Liver (tissue), 9 donors: ENCODE measurements around the gene C22orf31. TPM values are rescaled to one million over a fixed set of nuclear protein-coding genes. Genes with fewer than 3 reads are reported as not detected.

ENCODE experiments used
- DNase-seq: peaks from one replicate; pipeline ENCODE4 v3.0.0-alpha.2; 2017; ENCODE audit warnings: low spot score
- H3K27ac ChIP-seq, 2 donors: one replicate each; pipeline ENCODE4 v1.7.0; 2013; ENCODE audit warnings: inconsistent platforms in 2 of 2, low read length in 2 of 2, control low read depth in 1 of 2, low read depth in 1 of 2, mild to moderate bottlenecking in 1 of 2
- H3K27me3 ChIP-seq, 4 donors: one replicate each; pipeline versions ENCODE4 v1.6.1 to v1.7.0; 2013; ENCODE audit warnings: low read length in 3 of 4, inconsistent platforms in 1 of 4, mild to moderate bottlenecking in 1 of 4, moderate library complexity in 1 of 4; ENCODE audit not compliant: control insufficient read depth in 4 of 4, insufficient read depth in 4 of 4
- H3K36me3 ChIP-seq, 4 donors: one replicate each; pipeline versions ENCODE4 v1.6.1 to v1.7.0; 2013; ENCODE audit warnings: low read length in 3 of 4, mild to moderate bottlenecking in 3 of 4, low read depth in 1 of 4, moderate library complexity in 1 of 4; ENCODE audit not compliant: control insufficient read depth in 4 of 4, insufficient read depth in 3 of 4
- H3K4me1 ChIP-seq, 4 donors: one replicate each; pipeline versions ENCODE4 v1.6.1 to v1.7.0; 2013; ENCODE audit warnings: low read length in 3 of 4, mild to moderate bottlenecking in 3 of 4, moderate library complexity in 1 of 4; ENCODE audit not compliant: control insufficient read depth in 4 of 4, insufficient read depth in 4 of 4
- H3K4me3 ChIP-seq, 3 donors: one replicate each; pipeline versions ENCODE4 v1.6.1 to v1.7.0; 2013; ENCODE audit warnings: low read length in 3 of 3, control low read depth in 1 of 3, low read depth in 1 of 3, mild to moderate bottlenecking in 1 of 3
- H3K9ac ChIP-seq, 2 donors: one replicate each; pipeline ENCODE4 v1.7.0; 2013; ENCODE audit warnings: low read length in 2 of 2, mild to moderate bottlenecking in 2 of 2, moderate library complexity in 2 of 2, control low read depth in 1 of 2, low read depth in 1 of 2
- H3K9me3 ChIP-seq, 4 donors: one replicate each; pipeline versions ENCODE4 v1.6.1 to v1.7.0; 2013; ENCODE audit warnings: low read length in 3 of 4; ENCODE audit not compliant: control insufficient read depth in 4 of 4
- EGR1 ChIP-seq, 2 donors: IDR thresholded peaks; 2 replicates each; pipeline ENCODE4 v1.6.1; 2016 to 2018; ENCODE audit warnings: antibody characterized with exemption in 2 of 2, low read depth in 2 of 2
- FOXA1 ChIP-seq: IDR thresholded peaks from 2 replicates; pipeline ENCODE4 v1.6.1; 2016; ENCODE audit warnings: antibody characterized with exemption
- FOXA2 ChIP-seq: IDR thresholded peaks from 2 replicates; pipeline ENCODE4 v1.6.1; 2016; ENCODE audit warnings: antibody characterized with exemption
- GABPA ChIP-seq, 2 donors: IDR thresholded peaks in 1 of 2; conservative IDR thresholded peaks in 1 of 2; 2 replicates each; pipeline ENCODE4 v1.6.1; 2016; ENCODE audit warnings: antibody characterized with exemption in 2 of 2, mild to moderate bottlenecking in 1 of 2, moderate library complexity in 1 of 2
- HNF4A ChIP-seq, 2 donors: conservative IDR thresholded peaks; 2 replicates each; pipeline ENCODE4 v1.6.1; 2016; ENCODE audit warnings: antibody characterized with exemption in 2 of 2, mild to moderate bottlenecking in 2 of 2
- HNF4G ChIP-seq: IDR thresholded peaks from 2 replicates; pipeline ENCODE4 v1.6.1; 2016; ENCODE audit warnings: antibody characterized with exemption
- JUND ChIP-seq, 2 donors: IDR thresholded peaks; 2 replicates each; pipeline ENCODE4 v1.6.1; 2016; ENCODE audit warnings: antibody characterized with exemption in 2 of 2
- NR2F2 ChIP-seq: IDR thresholded peaks from 2 replicates; pipeline ENCODE4 v1.6.1; 2016; ENCODE audit warnings: antibody characterized with exemption
- RAD21 ChIP-seq, 2 donors: IDR thresholded peaks; 2 replicates each; pipeline ENCODE4 v1.6.1; 2016; ENCODE audit warnings: antibody characterized with exemption in 2 of 2, mild to moderate bottlenecking in 2 of 2
- RXRA ChIP-seq, 2 donors: IDR thresholded peaks; 2 replicates each; pipeline ENCODE4 v1.6.1; 2017 to 2018; ENCODE audit warnings: antibody characterized with exemption in 2 of 2, mild to moderate bottlenecking in 1 of 2
- SP1 ChIP-seq: IDR thresholded peaks from 2 replicates; pipeline ENCODE4 v1.6.1; 2018; ENCODE audit warnings: antibody characterized with exemption, mild to moderate bottlenecking
- TAF1 ChIP-seq: conservative IDR thresholded peaks from 2 replicates; pipeline ENCODE4 v1.6.1; 2016; ENCODE audit warnings: antibody characterized with exemption, mild to moderate bottlenecking
- YY1 ChIP-seq: IDR thresholded peaks from 2 replicates; pipeline ENCODE4 v1.6.1; 2016; ENCODE audit warnings: antibody characterized with exemption, mild to moderate bottlenecking
- WGBS: extraction: QIAGEN DNeasy Blood & Tissue Kit; methylation state at CpG from one replicate; pipeline ENCODE4 v1.1.7; 2013; 5-methylcytosine and 5-hydroxymethylcytosine counted together
- polyA plus RNA-seq, 2 donors: library from polyadenylated mRNA; stranded (reverse) in 1 of 2; unstranded in 1 of 2; fragments of 200-250 nt in 1 of 2; fragments of >200 nt in 1 of 2; fragmentation: Nextera tagmentation in 1 of 2; extraction: Ambion mirVana in 1 of 2; gene quantifications; one replicate each; pipeline versions ENCODE4 v1.2.1 to v1.2.3, GENCODE V29; 2013 to 2015
- total RNA-seq, 2 donors: library from RNA; depleted of rRNA; stranded (reverse); fragments of >200 nt; gene quantifications; one replicate each; pipeline ENCODE4 v1.2.3, GENCODE V29; 2014
- TF ChIP-seq, protein P1 (sequence below): IDR thresholded peaks from 2 replicates; pipeline ENCODE4 v1.6.1; 2016; ENCODE audit warnings: antibody characterized with exemption
- TF ChIP-seq, protein P2 (sequence below): fragments of 150-350 bp; IDR thresholded peaks from 2 replicates; pipeline ENCODE4 v1.5.1; 2017; ENCODE audit warnings: improper control_type of control experiment, low read depth, low read length; ENCODE audit not compliant: missing input control
- TF ChIP-seq, protein P3 (sequence below): IDR thresholded peaks from 2 replicates; pipeline ENCODE4 v1.6.1; 2016; ENCODE audit warnings: antibody characterized with exemption
- TF ChIP-seq, protein P4 (sequence below): IDR thresholded peaks from 2 replicates; pipeline ENCODE4 v1.6.1; 2016; ENCODE audit warnings: antibody characterized with exemption
- TF ChIP-seq, protein P5 (sequence below): IDR thresholded peaks from 2 replicates; pipeline ENCODE4 v1.6.1; 2016; ENCODE audit warnings: antibody characterized with exemption, mild to moderate bottlenecking
- donor health status: healthy.
- donor health status: healthy.
- donor health status: healthy.
- donor health status: healthy.
- donor health status: healthy.

C22orf31 gene
- total and polyA plus RNA-seq, 4 donors = 0.14 TPM; not detected in 3

DNA sequence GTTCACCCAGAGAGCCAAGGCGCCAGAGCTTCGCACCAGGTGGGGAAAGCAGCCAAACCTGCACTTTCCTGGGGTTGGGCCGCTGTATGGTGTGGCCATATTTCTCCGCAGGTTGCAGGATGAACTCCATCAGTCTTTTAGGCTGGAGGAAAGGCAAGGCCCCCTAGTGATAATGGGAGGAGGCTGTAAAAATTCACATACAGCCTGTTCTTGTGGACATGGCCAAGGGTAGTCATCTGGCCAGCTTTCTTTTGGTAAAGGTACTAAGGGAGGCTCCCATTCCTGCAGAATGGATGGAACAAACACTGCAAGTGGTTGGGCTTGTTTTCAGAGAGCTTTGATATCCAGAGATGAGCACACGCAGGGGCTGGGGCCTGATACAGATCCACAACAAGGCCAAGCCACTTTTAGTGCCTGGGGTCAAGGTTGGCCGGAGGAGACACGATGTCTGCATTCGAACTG lies 29.6 kb downstream of the C22orf31 start:
- Histone ChIP-seq H3K27me3 (no peaks in the 10 kb centered on the region), H3K4me3 (peak overlapping the region in 2 of 3 donors; percentile 13 to 21), H3K27ac (peak overlapping the region; percentile 92 to 97), H3K9ac (peak overlapping the region; percentile 70 to 83), H3K36me3 (no peaks in the 10 kb centered on the region), H3K9me3 (no peaks in the 10 kb centered on the region), H3K4me1 (peaks cover 15 to 50% (median 30%) of the 10 kb centered on the region in 4 donors)
- 47% methylated on average over 8 of the region's 8 CpGs for WGBS
- TF ChIP-seq, protein P1, sequence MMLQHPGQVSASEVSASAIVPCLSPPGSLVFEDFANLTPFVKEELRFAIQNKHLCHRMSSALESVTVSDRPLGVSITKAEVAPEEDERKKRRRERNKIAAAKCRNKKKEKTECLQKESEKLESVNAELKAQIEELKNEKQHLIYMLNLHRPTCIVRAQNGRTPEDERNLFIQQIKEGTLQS = no peak
- TF ChIP-seq NR2F2 (no peak), HNF4A (conservative IDR thresholded peaks at IDR 0.05) (no peak), YY1 (no peak), TAF1 (no peak), FOXA1 (no peak), RXRA (IDR thresholded peaks at IDR 0.05) (no peak), JUND (IDR thresholded peaks at IDR 0.05) (no peak), SP1 (no peak), HNF4G (no peak), FOXA2 (no peak), RAD21 (IDR thresholded peaks at IDR 0.05) (no peak), GABPA (IDR thresholded peaks at IDR 0.05 in 1 of 2, conservative IDR thresholded peaks at IDR 0.05 in 1 of 2) (no peak), EGR1 (IDR thresholded peaks at IDR 0.05; ENCODE audit: low read depth in 2 of 2) (no peak)
- TF ChIP-seq, protein P2, sequence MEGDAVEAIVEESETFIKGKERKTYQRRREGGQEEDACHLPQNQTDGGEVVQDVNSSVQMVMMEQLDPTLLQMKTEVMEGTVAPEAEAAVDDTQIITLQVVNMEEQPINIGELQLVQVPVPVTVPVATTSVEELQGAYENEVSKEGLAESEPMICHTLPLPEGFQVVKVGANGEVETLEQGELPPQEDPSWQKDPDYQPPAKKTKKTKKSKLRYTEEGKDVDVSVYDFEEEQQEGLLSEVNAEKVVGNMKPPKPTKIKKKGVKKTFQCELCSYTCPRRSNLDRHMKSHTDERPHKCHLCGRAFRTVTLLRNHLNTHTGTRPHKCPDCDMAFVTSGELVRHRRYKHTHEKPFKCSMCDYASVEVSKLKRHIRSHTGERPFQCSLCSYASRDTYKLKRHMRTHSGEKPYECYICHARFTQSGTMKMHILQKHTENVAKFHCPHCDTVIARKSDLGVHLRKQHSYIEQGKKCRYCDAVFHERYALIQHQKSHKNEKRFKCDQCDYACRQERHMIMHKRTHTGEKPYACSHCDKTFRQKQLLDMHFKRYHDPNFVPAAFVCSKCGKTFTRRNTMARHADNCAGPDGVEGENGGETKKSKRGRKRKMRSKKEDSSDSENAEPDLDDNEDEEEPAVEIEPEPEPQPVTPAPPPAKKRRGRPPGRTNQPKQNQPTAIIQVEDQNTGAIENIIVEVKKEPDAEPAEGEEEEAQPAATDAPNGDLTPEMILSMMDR = no peak
- TF ChIP-seq, protein P3, sequence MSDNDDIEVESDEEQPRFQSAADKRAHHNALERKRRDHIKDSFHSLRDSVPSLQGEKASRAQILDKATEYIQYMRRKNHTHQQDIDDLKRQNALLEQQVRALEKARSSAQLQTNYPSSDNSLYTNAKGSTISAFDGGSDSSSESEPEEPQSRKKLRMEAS = no peak
- TF ChIP-seq, protein P4, sequence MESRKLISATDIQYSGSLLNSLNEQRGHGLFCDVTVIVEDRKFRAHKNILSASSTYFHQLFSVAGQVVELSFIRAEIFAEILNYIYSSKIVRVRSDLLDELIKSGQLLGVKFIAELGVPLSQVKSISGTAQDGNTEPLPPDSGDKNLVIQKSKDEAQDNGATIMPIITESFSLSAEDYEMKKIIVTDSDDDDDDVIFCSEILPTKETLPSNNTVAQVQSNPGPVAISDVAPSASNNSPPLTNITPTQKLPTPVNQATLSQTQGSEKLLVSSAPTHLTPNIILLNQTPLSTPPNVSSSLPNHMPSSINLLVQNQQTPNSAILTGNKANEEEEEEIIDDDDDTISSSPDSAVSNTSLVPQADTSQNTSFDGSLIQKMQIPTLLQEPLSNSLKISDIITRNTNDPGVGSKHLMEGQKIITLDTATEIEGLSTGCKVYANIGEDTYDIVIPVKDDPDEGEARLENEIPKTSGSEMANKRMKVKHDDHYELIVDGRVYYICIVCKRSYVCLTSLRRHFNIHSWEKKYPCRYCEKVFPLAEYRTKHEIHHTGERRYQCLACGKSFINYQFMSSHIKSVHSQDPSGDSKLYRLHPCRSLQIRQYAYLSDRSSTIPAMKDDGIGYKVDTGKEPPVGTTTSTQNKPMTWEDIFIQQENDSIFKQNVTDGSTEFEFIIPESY = no peak
- TF ChIP-seq, protein P5, sequence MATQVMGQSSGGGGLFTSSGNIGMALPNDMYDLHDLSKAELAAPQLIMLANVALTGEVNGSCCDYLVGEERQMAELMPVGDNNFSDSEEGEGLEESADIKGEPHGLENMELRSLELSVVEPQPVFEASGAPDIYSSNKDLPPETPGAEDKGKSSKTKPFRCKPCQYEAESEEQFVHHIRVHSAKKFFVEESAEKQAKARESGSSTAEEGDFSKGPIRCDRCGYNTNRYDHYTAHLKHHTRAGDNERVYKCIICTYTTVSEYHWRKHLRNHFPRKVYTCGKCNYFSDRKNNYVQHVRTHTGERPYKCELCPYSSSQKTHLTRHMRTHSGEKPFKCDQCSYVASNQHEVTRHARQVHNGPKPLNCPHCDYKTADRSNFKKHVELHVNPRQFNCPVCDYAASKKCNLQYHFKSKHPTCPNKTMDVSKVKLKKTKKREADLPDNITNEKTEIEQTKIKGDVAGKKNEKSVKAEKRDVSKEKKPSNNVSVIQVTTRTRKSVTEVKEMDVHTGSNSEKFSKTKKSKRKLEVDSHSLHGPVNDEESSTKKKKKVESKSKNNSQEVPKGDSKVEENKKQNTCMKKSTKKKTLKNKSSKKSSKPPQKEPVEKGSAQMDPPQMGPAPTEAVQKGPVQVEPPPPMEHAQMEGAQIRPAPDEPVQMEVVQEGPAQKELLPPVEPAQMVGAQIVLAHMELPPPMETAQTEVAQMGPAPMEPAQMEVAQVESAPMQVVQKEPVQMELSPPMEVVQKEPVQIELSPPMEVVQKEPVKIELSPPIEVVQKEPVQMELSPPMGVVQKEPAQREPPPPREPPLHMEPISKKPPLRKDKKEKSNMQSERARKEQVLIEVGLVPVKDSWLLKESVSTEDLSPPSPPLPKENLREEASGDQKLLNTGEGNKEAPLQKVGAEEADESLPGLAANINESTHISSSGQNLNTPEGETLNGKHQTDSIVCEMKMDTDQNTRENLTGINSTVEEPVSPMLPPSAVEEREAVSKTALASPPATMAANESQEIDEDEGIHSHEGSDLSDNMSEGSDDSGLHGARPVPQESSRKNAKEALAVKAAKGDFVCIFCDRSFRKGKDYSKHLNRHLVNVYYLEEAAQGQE = no peak
- DNase-seq = no peak
